ENCODE measurements around the gene NINL. TPM values are rescaled to one million over a fixed set of nuclear protein-coding genes. Genes with fewer than 3 reads are reported as not detected.

NINL gene
- total and polyA plus RNA-seq, 12 donors, result 1.3 to 17.9 (median 3.8) TPM

DNA sequence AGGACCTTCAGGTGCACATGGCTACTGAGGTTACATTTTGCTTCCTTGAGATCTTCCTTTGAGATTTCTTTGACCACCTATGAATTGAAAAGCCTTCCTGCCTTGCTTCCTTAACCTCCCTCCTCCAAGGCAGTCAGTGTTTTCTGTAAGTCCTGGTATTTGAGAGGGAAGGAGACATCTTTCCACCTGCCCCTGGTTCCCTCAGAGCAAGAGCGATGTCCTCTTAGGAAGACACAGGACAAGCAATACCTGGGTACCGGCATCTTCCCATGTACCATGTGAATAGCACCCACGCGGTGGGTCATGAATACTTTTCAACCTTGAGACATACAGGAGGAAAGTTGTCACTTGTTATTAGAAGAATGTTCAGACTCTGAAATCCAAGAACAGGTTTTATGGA is 140.8 kb downstream of the NINL start:
- 94 to 97% methylated on average over 4 of the region's 4 CpGs for WGBS, 2 donors
- Histone ChIP-seq H3K27me3 (no peaks in the 10 kb centered on the region), H3K36me3 (peaks cover 0 to 5% (median 0%) of the 10 kb centered on the region in 9 donors), H3K4me1 (no peaks in the 10 kb centered on the region), H3K4me3 (no peak overlapping the region), H3K27ac (no peak overlapping the region), H3K9me3 (no peaks in the 10 kb centered on the region)
- DNase-seq (no peak), ATAC-seq (no peak)
- TF ChIP-seq, protein P1, sequence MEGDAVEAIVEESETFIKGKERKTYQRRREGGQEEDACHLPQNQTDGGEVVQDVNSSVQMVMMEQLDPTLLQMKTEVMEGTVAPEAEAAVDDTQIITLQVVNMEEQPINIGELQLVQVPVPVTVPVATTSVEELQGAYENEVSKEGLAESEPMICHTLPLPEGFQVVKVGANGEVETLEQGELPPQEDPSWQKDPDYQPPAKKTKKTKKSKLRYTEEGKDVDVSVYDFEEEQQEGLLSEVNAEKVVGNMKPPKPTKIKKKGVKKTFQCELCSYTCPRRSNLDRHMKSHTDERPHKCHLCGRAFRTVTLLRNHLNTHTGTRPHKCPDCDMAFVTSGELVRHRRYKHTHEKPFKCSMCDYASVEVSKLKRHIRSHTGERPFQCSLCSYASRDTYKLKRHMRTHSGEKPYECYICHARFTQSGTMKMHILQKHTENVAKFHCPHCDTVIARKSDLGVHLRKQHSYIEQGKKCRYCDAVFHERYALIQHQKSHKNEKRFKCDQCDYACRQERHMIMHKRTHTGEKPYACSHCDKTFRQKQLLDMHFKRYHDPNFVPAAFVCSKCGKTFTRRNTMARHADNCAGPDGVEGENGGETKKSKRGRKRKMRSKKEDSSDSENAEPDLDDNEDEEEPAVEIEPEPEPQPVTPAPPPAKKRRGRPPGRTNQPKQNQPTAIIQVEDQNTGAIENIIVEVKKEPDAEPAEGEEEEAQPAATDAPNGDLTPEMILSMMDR (IDR thresholded peaks at IDR 0.05), result no peak
- intact Hi-C loops (cut with DNase I), result no loop called here

- Histone ChIP-seq H3K27me3 (no peaks in the 10 kb centered on the region), H3K36me3 (peaks cover 0 to 5% (median 0%) of the 10 kb centered on the region in 9 donors), H3K27ac (no peak overlapping the region), H3K4me3 (no peak overlapping the region), H3K4me1 (peaks cover 0 to 12% (median 3%) of the 10 kb centered on the region in 9 donors), H3K9me3 (no peaks in the 10 kb centered on the region)
- DNase-seq (no peak), ATAC-seq (no peak)
- intact Hi-C loops (cut with DNase I), result no loop called here
- 90 to 92% methylated on average over 3 of the region's 3 CpGs for WGBS, 2 donors
- TF ChIP-seq, protein P1 (IDR thresholded peaks at IDR 0.05), result no peak
Observed at GRCh38 chr20:25439328-25439727, 146.0 kb downstream of the NINL start.

DNA sequence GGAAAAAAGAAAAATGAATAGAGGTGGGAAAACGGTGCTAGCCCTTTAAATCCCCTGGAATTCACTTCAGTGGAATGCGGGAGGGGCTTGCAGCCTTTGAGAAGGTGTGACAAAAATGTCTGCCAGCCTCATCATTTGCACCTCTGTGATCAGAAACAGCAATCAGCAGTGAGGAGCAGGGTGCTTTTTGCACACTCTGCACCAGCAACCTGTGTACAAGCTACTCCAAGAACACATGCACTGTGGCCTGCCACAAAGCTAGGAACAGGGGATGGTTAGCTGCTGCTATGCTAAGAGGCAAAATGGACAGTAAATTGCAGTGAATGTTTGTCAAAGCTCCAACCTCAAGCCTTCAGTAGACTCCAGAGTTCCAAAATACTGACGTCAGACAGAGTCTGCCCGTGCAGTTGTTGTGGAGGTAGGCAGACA is 148.2 kb downstream of the NINL start:
- TF ChIP-seq, protein P1 (IDR thresholded peaks at IDR 0.05), result no peak
- ATAC-seq, result peak in 3 of 8 donors; percentile 22 to 33 (median 31)
- Histone ChIP-seq H3K27ac (peak overlapping the region in 1 of 10 donors; percentile 12), H3K27me3 (no peaks in the 10 kb centered on the region), H3K9me3 (no peaks in the 10 kb centered on the region), H3K4me1 (peaks cover 0 to 12% (median 3%) of the 10 kb centered on the region in 9 donors), H3K4me3 (no peak overlapping the region), H3K36me3 (peaks cover 0 to 5% (median 0%) of the 10 kb centered on the region in 9 donors)
- 38 to 40% methylated on average over 4 of the region's 4 CpGs for WGBS, 2 donors
- no peak for DNase-seq
- intact Hi-C loops (cut with DNase I), result no loop called here

- TF ChIP-seq, protein P1 (IDR thresholded peaks at IDR 0.05), result no peak
- H3K4me3 ChIP-seq, result no peak overlapping the region
- peaks cover 0 to 9% (median 0%) of the 10 kb centered on the region in 9 donors for H3K36me3 ChIP-seq
- intact Hi-C loops (cut with DNase I), result no loop called here
- DNase-seq (no peak), ATAC-seq (no peak)
- H3K27me3 ChIP-seq, result no peaks in the 10 kb centered on the region
- H3K4me1 ChIP-seq, result no peaks in the 10 kb centered on the region
- WGBS, 2 donors, result 94 to 96% methylated on average over 3 of the region's 3 CpGs
- H3K27ac ChIP-seq, result no peak overlapping the region
- peaks cover 0 to 1% (median 0%) of the 10 kb centered on the region in 11 donors for H3K9me3 ChIP-seq
Observed at GRCh38 chr20:25424536-25424935, 160.8 kb downstream of the NINL start.

Data from heart right ventricle (tissue), 16 donors.